GM18502 (cell line): Measurements from ENCODE around the gene SLC17A4.

Experiments
- ATAC-seq: cut with Tn5 transposase; IDR thresholded peaks from one replicate; pipeline ENCODE4 v1.9.1; 2021; ENCODE audit warnings: mild to moderate bottlenecking; ENCODE audit not compliant: unreplicated experiment, poor library complexity

The SLC17A4 gene

GRCh38 chr6:25794784-25795183 lies 40.2 kb downstream of the SLC17A4 start:
- ATAC-seq = no peak

DNA sequence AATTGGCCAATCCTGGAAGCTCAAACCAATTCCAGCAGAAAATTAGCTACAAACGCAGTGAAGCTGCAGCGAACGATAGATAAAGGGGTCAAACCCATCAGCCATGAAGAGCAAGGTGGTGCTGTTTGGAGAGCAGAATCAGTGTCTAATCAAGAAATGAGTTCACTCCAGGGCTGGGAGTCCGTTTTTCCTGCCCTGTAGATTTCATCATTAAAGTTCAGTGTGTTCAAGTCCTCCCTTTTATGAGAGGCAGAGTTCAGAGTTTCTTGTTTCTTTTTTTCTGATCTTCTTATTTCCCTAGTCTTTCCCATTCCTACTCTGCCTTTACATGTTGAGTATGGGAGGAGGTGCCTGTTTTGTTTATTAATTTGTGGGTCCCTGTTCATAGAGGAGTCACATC lies 46.9 kb downstream of the SLC17A4 start:
- ATAC-seq = no peak

GRCh38 chr6:25804804-25805203 lies 50.3 kb downstream of the SLC17A4 start:
- ATAC-seq = no peak

GRCh38 chr6:25815194-25815593 lies 60.7 kb downstream of the SLC17A4 start:
- ATAC-seq = no peak

GRCh38 chr6:25816252-25816651 lies 61.7 kb downstream of the SLC17A4 start:
- no peak for ATAC-seq

GRCh38 chr6:25821341-25821740 lies 66.8 kb downstream of the SLC17A4 start:
- no peak for ATAC-seq

DNA sequence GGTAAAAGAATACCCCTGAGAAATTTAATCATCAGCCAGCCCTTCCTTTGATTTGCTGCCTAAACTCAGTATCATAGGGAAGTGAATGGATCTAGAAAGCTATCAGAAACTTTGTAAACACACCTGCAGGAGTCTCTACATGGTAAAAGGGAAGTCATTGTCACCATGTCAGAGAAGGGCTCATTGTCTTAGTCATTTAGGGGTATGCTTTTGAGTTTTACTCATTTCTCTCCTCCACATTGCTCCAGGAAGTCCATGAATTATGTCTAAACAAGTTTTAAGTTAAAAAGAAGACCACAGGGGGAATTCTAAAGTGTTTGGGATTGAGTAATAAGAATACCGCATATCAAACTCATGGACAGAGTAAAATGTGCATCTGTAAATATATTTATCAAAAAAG lies 74.8 kb downstream of the SLC17A4 start:
- peak; percentile 65 for ATAC-seq

DNA sequence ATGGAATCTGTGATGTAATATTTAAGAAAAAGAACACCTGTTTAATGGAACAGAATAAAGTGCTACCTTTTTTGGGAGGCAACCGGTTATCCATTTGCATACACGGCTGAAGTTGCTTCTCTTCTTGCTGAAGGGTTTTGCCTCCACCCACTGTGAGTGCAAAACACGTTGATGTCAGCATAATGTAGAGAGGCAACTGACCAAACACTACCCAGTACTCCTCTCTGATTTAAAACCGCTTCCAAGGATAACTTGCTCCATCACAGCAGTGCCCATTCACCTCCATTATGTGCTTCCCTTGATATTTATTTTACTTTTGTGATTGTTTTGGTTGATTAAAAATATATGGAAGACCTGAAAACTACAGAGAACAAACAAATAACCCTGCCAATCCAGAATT lies 75.9 kb downstream of the SLC17A4 start:
- ATAC-seq = no peak
